ENCODE results near the gene ZNF468. TPM values are rescaled to one million over a fixed set of nuclear protein-coding genes. Genes with fewer than 3 reads are reported as not detected.
"Not testable (repeated sequence)": the region's sequence is repeated elsewhere in the genome, so short reads cannot be mapped to it uniquely, and the experiment has no call there.

ZNF468 gene
- total and polyA plus RNA-seq, 10 of the 15 experiments (the other 5 are each of a cell fraction or from before 2014, with no cell fraction given): 3.9 to 18.8 (median 9.3) TPM

DNA sequence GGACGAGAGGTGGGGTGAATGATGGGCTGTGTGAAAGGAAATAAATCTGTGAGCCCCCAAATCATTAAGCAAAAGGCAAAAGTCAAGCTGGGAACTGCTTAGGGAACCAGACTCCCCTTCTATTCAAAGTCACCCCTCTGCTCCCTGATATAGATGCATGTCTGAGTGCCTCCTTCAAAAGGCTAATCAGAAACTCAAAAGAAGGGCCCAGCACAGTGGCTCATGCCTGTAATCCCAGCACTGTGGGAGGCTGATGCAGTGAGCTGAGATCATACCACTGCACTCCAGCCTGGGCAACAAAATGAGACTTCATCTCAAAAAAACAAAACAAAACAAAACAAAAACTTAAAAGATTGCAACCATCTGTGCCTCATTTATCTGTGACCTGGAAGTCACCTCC is 23.1 kb downstream of the ZNF468 start:
- H3K27ac ChIP-seq (ENCODE audit: control insufficient read depth, insufficient read depth); H3K79me2 ChIP-seq (ENCODE audit: control insufficient read depth, insufficient read depth, low read length); H3K4me2 ChIP-seq (ENCODE audit: control insufficient read depth, insufficient read depth); H3K27me3 ChIP-seq (replicated peaks in 1 of 2; ENCODE audit: control insufficient read depth in 2 of 2, insufficient read depth in 2 of 2, low read length in 1 of 2); H3K4me1 ChIP-seq (ENCODE audit: control insufficient read depth, insufficient read depth, low read length); DNase-seq (ENCODE audit: low read depth, low spot score); H3K4me3 ChIP-seq; SMC1A ChIA-PET (ENCODE audit: uncharacterized antibody, unreplicated experiment); ATAC-seq; in situ Hi-C loops (cut with MboI); FAIRE-seq; intact Hi-C loops (cut with micrococcal nuclease; ENCODE audit: unreplicated experiment); H2AFZ ChIP-seq (ENCODE audit: control insufficient read depth, low read depth, low read length); H4K20me1 ChIP-seq (ENCODE audit: control insufficient read depth, insufficient read depth); CTCF ChIA-PET; BruUV-seq (replicated peaks); H3K36me3 ChIP-seq (ENCODE audit: control insufficient read depth in 2 of 2, insufficient read depth in 2 of 2, low read length in 1 of 2); POLR2A ChIA-PET; RAD21 ChIA-PET (ENCODE audit: unreplicated experiment); H3K9ac ChIP-seq (ENCODE audit: control insufficient read depth, insufficient read depth, low read length): not testable (repeated sequence)
- H3K9me3 ChIP-seq (replicated peaks; ENCODE audit: control insufficient read depth, insufficient read depth, low read length): peaks cover 10% of the 10 kb centered on the region; the same call in 2 of the 3 replicates
- 46% methylated on average over 1 of the region's 1 CpG for WGBS (ENCODE audit: insufficient coverage, insufficient replicate concordance, low lambda C conversion rate, missing lambda C conversion rate)

DNA sequence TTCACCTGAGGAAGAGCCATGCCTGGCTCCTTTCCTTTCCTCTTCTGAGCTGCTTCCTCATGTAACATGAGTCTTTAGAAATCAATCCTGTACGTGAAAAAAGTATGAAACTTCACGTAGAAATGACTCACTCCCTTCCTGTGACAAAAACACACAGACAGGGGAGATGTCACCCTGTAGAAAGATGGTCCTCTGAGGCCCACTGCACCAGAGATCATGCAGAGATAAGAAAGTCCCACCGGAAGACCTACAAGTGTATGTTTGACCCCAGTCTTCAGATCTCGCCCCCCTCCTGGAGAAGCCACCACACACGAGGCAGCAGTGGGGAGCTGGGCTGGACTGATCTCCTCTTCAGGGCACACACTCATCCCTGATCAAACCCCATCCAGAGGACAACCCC is 23.9 kb downstream of the ZNF468 start:
- 28% methylated on average over 5 of the region's 5 CpGs for WGBS (ENCODE audit: insufficient coverage, insufficient replicate concordance, low lambda C conversion rate, missing lambda C conversion rate)
- intact Hi-C loops (cut with micrococcal nuclease; ENCODE audit: unreplicated experiment); H3K4me3 ChIP-seq; H4K20me1 ChIP-seq (ENCODE audit: control insufficient read depth, insufficient read depth); H3K9me3 ChIP-seq (replicated peaks; ENCODE audit: control insufficient read depth, insufficient read depth, low read length); H3K27me3 ChIP-seq (replicated peaks in 1 of 2; ENCODE audit: control insufficient read depth in 2 of 2, insufficient read depth in 2 of 2, low read length in 1 of 2); H2AFZ ChIP-seq (ENCODE audit: control insufficient read depth, low read depth, low read length); ATAC-seq; H3K4me1 ChIP-seq (ENCODE audit: control insufficient read depth, insufficient read depth, low read length); in situ Hi-C loops (cut with MboI); H3K27ac ChIP-seq (ENCODE audit: control insufficient read depth, insufficient read depth); DNase-seq (ENCODE audit: low read depth, low spot score); POLR2A ChIA-PET; RAD21 ChIA-PET (ENCODE audit: unreplicated experiment); H3K4me2 ChIP-seq (ENCODE audit: control insufficient read depth, insufficient read depth); H3K79me2 ChIP-seq (ENCODE audit: control insufficient read depth, insufficient read depth, low read length); H3K9ac ChIP-seq (ENCODE audit: control insufficient read depth, insufficient read depth, low read length); BruUV-seq (replicated peaks); CTCF ChIA-PET; H3K36me3 ChIP-seq (ENCODE audit: control insufficient read depth in 2 of 2, insufficient read depth in 2 of 2, low read length in 1 of 2); FAIRE-seq: not testable (repeated sequence)
- SMC1A ChIA-PET (ENCODE audit: uncharacterized antibody, unreplicated experiment): interaction anchor here (0.5 kb wide), 1 partner anchor 107 kb away, joined by 3 read pairs; no protein-coding TSS in a partner anchor

DNA sequence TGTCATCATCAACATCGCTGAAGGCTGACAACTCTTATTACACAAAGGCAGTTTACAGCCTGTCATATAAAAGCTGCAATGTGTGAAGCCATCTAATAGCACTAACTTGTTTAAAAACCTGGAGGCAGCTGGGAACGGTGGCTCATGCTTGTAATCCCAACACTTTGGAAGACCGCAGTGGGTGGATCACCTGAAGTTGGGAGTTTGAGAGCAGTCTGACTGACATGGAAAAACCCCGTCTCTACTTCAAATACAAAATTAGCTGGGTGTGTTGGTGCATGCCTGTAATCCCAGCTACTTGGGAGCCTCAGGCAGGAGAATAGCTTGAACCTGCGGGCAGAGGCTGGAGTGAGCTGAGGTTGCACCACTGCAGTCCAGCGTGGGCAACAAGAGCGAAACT is 27.6 kb downstream of the ZNF468 start:
- H3K36me3 ChIP-seq (ENCODE audit: control insufficient read depth in 2 of 2, insufficient read depth in 2 of 2, low read length in 1 of 2); ATAC-seq; H3K4me1 ChIP-seq (ENCODE audit: control insufficient read depth, insufficient read depth, low read length); H4K20me1 ChIP-seq (ENCODE audit: control insufficient read depth, insufficient read depth); DNase-seq (ENCODE audit: low read depth, low spot score); H3K9me3 ChIP-seq (replicated peaks; ENCODE audit: control insufficient read depth, insufficient read depth, low read length); intact Hi-C loops (cut with micrococcal nuclease; ENCODE audit: unreplicated experiment); H3K4me3 ChIP-seq; SMC1A ChIA-PET (ENCODE audit: uncharacterized antibody, unreplicated experiment); in situ Hi-C loops (cut with MboI); RAD21 ChIA-PET (ENCODE audit: unreplicated experiment); H3K79me2 ChIP-seq (ENCODE audit: control insufficient read depth, insufficient read depth, low read length); BruUV-seq (replicated peaks); H3K4me2 ChIP-seq (ENCODE audit: control insufficient read depth, insufficient read depth); H2AFZ ChIP-seq (ENCODE audit: control insufficient read depth, low read depth, low read length); POLR2A ChIA-PET; CTCF ChIA-PET; FAIRE-seq; H3K9ac ChIP-seq (ENCODE audit: control insufficient read depth, insufficient read depth, low read length); H3K27ac ChIP-seq (ENCODE audit: control insufficient read depth, insufficient read depth); H3K27me3 ChIP-seq (replicated peaks in 1 of 2; ENCODE audit: control insufficient read depth in 2 of 2, insufficient read depth in 2 of 2, low read length in 1 of 2): not testable (repeated sequence)
- WGBS (ENCODE audit: insufficient coverage, insufficient replicate concordance, low lambda C conversion rate, missing lambda C conversion rate): 81% methylated on average over 7 of the region's 7 CpGs
